ENCODE measurements around the gene TMEM144.

TMEM144 gene

DNA sequence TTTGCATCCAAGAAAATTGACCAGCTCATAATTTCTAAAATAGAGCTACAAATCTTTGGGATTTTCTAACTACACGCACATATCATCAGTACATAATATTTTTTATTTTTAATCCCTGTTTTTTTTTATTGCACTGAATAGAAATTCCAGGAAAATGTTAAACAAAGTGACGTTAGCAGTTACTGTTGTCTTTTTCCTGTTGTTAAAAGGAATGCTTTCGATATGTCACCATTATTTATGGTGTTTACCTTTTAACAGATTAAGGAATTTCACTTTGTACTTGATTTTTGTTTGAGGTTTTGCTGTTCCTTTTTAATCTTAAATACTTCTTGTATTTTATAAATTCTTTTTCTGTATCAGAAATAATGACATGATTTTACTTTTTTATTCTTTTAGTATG lies 89.7 kb downstream of the TMEM144 start:
- TF ChIP-seq, protein P1, sequence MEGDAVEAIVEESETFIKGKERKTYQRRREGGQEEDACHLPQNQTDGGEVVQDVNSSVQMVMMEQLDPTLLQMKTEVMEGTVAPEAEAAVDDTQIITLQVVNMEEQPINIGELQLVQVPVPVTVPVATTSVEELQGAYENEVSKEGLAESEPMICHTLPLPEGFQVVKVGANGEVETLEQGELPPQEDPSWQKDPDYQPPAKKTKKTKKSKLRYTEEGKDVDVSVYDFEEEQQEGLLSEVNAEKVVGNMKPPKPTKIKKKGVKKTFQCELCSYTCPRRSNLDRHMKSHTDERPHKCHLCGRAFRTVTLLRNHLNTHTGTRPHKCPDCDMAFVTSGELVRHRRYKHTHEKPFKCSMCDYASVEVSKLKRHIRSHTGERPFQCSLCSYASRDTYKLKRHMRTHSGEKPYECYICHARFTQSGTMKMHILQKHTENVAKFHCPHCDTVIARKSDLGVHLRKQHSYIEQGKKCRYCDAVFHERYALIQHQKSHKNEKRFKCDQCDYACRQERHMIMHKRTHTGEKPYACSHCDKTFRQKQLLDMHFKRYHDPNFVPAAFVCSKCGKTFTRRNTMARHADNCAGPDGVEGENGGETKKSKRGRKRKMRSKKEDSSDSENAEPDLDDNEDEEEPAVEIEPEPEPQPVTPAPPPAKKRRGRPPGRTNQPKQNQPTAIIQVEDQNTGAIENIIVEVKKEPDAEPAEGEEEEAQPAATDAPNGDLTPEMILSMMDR (IDR thresholded peaks at IDR 0.05; ENCODE audit: extremely low read depth, insufficient read depth, missing control alignments), result no peak
- in situ Hi-C loops (cut with MboI; ENCODE audit: low pct_unique_long_range_greater_than_20kb, low sequenced_read_pairs, unreplicated experiment), result no loop called here
- DNase-seq (ENCODE audit: low spot score), result no peak

DNA sequence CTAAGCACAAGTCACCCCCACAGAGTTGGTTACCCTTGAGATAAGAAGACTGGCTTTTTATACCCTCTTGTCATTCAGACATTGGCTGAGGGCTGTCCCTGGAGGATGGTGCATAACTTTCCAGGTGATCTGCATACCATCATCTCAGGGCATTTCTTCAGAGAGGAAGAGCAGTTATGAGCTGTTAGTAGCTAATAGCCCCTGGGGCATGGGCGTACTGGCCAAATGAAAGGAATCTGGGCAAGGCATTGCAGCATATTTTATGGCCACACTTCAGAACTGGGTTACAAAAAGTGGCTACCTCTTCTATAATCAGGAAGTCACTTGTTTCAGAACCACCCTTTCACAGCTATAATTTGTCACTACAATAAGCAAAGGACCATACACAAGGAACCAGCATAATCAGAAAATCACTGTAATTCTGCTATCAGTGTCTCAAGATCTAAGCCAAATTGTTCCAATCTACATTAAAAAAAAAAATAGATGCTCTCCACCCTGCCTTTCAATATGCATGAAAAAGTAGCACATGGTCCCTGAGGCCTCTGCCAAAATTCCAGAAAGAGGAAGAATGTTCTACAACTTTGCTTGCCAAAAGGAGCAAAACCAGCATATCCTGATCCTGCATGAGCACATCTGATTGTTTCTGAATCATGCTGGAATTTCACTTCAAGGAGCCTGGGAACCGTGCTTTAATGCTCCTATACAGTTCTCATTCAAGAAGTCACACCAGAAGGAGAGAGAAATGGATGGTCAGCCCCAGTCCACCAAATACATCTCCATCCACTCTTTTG lies 92.0 kb downstream of the TMEM144 start:
- no peak for DNase-seq (ENCODE audit: low spot score)
- TF ChIP-seq, protein P1 (IDR thresholded peaks at IDR 0.05; ENCODE audit: extremely low read depth, insufficient read depth, missing control alignments), result no peak
- in situ Hi-C loops (cut with MboI; ENCODE audit: low pct_unique_long_range_greater_than_20kb, low sequenced_read_pairs, unreplicated experiment), result no loop called here

DNA sequence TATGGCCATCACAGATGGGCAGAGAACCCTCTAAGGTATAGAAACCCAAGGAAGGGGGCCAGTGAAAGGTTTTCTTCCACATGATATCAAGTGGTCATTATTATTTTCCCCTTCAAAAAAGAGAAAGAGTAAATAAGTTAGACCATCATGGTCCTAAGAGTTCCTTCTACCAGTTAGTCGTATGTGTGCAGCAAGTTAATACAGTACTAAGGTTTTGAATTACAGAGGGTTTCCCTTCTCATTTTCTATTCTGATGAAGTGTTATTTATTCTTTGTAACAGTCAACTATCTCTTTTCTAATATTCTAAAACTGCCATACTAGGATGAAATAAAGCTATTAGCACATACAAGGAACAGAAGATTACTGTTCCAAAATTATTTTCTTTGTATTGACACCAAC lies 94.4 kb downstream of the TMEM144 start:
- TF ChIP-seq, protein P1 (IDR thresholded peaks at IDR 0.05; ENCODE audit: extremely low read depth, insufficient read depth, missing control alignments), result no peak
- in situ Hi-C loops (cut with MboI; ENCODE audit: low pct_unique_long_range_greater_than_20kb, low sequenced_read_pairs, unreplicated experiment), result no loop called here
- no peak for DNase-seq (ENCODE audit: low spot score)
